ENCODE data around the gene SPRING1. TPM values are rescaled to one million over a fixed set of nuclear protein-coding genes. Genes with fewer than 3 reads are reported as not detected.

Gene SPRING1
- total RNA-seq, 1 donor from 2014 or later = 21.5 TPM

Other genes with a start within 250 kb of the SPRING1 start
- 1.1 TPM for gene MAP1LC3B2, start 178.7 kb downstream of the SPRING1 start, total RNA-seq
- gene RNFT2, start 246 bp upstream of the SPRING1 start, total RNA-seq = 2.1 TPM
- not detected for gene HRK, start 143.4 kb upstream of the SPRING1 start, total RNA-seq
- 12.8 TPM for gene FBXW8, start 172.9 kb upstream of the SPRING1 start, total RNA-seq